Bronchial epithelial cell (primary cell): ENCODE data around the gene MXD4. TPM values are rescaled to one million over a fixed set of nuclear protein-coding genes. Genes with fewer than 3 reads are reported as not detected.
A peak's percentile ranks its signal among the peaks of the same experiment; 100 is the strongest.

Source experiments
- DNase-seq: peaks from one replicate; pipeline ENCODE4 v3.0.0-alpha.2; 2010; ENCODE audit warnings: low read depth
- FAIRE-seq: peaks from 2 replicates; lab custom pipeline; 2011; peaks lifted over from hg19 to GRCh38; lab: Jason Lieb, UNC
- H3K27me3 ChIP-seq: 2 replicates; pipeline ENCODE4 v1.5.1; 2011; ENCODE audit warnings: low read length; ENCODE audit not compliant: control insufficient read depth, insufficient read depth
- H3K36me3 ChIP-seq: 2 replicates; pipeline ENCODE4 v1.5.1; 2011; ENCODE audit warnings: low read length; ENCODE audit not compliant: control insufficient read depth, insufficient read depth
- H3K4me3 ChIP-seq: 2 replicates; pipeline ENCODE4 v1.5.1; 2011; ENCODE audit warnings: mild to moderate bottlenecking, low read depth, low read length, control low read depth
- CTCF ChIP-seq: IDR thresholded peaks from 2 replicates; pipeline ENCODE4 v1.5.1; 2011; ENCODE audit warnings: mild to moderate bottlenecking, moderate library complexity, low read length, control low read depth, inconsistent platforms; ENCODE audit not compliant: insufficient read depth, severe bottlenecking
- total RNA-seq: library from RNA; depleted of rRNA; stranded (reverse); fragments of >200 nt; gene quantifications from 2 replicates; pipeline ENCODE4 v1.2.1, GENCODE V29; 2014

MXD4 gene
- total RNA-seq, 1 donor from 2014 or later: 10.5 TPM

- FAIRE-seq: peak; percentile 76
- Histone ChIP-seq H3K27me3 (no peaks in the 10 kb centered on the region), H3K36me3 (no peaks in the 10 kb centered on the region), H3K4me3 (no peak overlapping the region)
- TF ChIP-seq CTCF: no peak
- DNase-seq: no peak
Observed at GRCh38 chr4:2300431-2301224, 38.7 kb upstream of the MXD4 start.

- FAIRE-seq (no peak), DNase-seq (no peak)
Observed at GRCh38 chr4:2299794-2300193, 37.9 kb upstream of the MXD4 start.

GRCh38 chr4:2298532-2298991 lies 36.7 kb upstream of the MXD4 start:
- no peak for DNase-seq

More at GRCh38 chr4:2299794-2300193, 37.9 kb upstream of the MXD4 start:
- TF ChIP-seq CTCF: no peak
- Histone ChIP-seq H3K36me3 (no peaks in the 10 kb centered on the region), H3K27me3 (no peaks in the 10 kb centered on the region), H3K4me3 (no peak overlapping the region)

GRCh38 chr4:2297606-2298531 lies 36.0 kb upstream of the MXD4 start:
- no peak for TF ChIP-seq CTCF
- DNase-seq (no peak), FAIRE-seq (peak; percentile 96)
- Histone ChIP-seq H3K36me3 (no peaks in the 10 kb centered on the region), H3K4me3 (no peak overlapping the region), H3K27me3 (no peaks in the 10 kb centered on the region)

More at GRCh38 chr4:2298532-2298991, 36.7 kb upstream of the MXD4 start:
- Histone ChIP-seq H3K27me3 (no peaks in the 10 kb centered on the region), H3K4me3 (no peak overlapping the region), H3K36me3 (no peaks in the 10 kb centered on the region)
- no peak for FAIRE-seq
- no peak for TF ChIP-seq CTCF

- no peak overlapping the region for H3K4me3 ChIP-seq
- H3K27me3 ChIP-seq: no peaks in the 10 kb centered on the region
- H3K36me3 ChIP-seq: no peaks in the 10 kb centered on the region
- no peak for TF ChIP-seq CTCF
- DNase-seq: no peak
- no peak for FAIRE-seq
Observed at GRCh38 chr4:2296631-2297601, 35.0 kb upstream of the MXD4 start.
